ENCODE results near the gene GRK5. TPM values are rescaled to one million over a fixed set of nuclear protein-coding genes. Genes with fewer than 3 reads are reported as not detected.

The GRK5 gene
- polyA plus RNA-seq, 1 donor from 2014 or later, result 34.9 TPM

DNA sequence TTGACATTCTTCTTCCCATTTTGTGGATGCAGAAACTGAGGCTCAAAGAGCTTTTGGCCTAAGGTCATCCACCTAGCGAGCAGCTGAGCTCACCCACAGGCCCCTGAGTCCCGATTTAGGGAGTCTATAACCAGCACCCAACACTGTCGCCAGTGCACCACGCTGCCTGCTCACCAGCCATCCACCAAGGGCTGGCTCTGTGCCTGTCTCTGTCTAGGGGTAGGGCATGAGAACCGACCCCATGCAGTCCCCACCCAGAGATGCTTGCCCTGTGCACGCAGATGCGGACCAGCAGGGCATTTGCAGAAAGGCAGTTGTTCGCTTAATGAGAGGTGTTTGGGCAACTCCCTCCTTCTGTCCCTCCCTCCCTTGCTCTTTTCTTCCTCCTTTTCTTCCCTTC is 97.2 kb downstream of the GRK5 start:
- Histone ChIP-seq H3F3A (ENCODE audit: insufficient read depth, low read length, poor library complexity, severe bottlenecking) (no peaks in the 10 kb centered on the region), H3K9me2 (ENCODE audit: insufficient read depth, low read length) (no peaks in the 10 kb centered on the region), H3K79me2 (replicated peaks; ENCODE audit: insufficient read depth, low read length) (no peaks in the 10 kb centered on the region), H3K4me2 (ENCODE audit: low read length) (no peak overlapping the region), H3K9ac (ENCODE audit: low read length) (no peak overlapping the region), H3K27me3 (ENCODE audit: insufficient read depth, low read depth, low read length) (no peaks in the 10 kb centered on the region), H3K36me3 (ENCODE audit: insufficient read depth, low read length) (no peaks in the 10 kb centered on the region), H3K27ac (ENCODE audit: low read length) (no peak overlapping the region), H4K20me1 (ENCODE audit: insufficient read depth) (no peaks in the 10 kb centered on the region), H3K9me3 (ENCODE audit: low read length) (no peaks in the 10 kb centered on the region), H3K4me3 (ENCODE audit: low read length) (no peak overlapping the region), H2AFZ (ENCODE audit: low read depth, low read length) (no peak overlapping the region)
- TF ChIP-seq SMC3 (conservative IDR thresholded peaks at IDR 0.05; ENCODE audit: poor library complexity), result no peak
- no peak for TF ChIP-seq POLR2AphosphoS5 (IDR thresholded peaks at IDR 0.05)
- no peak for TF ChIP-seq EP300 (conservative IDR thresholded peaks at IDR 0.05; ENCODE audit: poor library complexity, severe bottlenecking)
- TF ChIP-seq, protein P1, sequence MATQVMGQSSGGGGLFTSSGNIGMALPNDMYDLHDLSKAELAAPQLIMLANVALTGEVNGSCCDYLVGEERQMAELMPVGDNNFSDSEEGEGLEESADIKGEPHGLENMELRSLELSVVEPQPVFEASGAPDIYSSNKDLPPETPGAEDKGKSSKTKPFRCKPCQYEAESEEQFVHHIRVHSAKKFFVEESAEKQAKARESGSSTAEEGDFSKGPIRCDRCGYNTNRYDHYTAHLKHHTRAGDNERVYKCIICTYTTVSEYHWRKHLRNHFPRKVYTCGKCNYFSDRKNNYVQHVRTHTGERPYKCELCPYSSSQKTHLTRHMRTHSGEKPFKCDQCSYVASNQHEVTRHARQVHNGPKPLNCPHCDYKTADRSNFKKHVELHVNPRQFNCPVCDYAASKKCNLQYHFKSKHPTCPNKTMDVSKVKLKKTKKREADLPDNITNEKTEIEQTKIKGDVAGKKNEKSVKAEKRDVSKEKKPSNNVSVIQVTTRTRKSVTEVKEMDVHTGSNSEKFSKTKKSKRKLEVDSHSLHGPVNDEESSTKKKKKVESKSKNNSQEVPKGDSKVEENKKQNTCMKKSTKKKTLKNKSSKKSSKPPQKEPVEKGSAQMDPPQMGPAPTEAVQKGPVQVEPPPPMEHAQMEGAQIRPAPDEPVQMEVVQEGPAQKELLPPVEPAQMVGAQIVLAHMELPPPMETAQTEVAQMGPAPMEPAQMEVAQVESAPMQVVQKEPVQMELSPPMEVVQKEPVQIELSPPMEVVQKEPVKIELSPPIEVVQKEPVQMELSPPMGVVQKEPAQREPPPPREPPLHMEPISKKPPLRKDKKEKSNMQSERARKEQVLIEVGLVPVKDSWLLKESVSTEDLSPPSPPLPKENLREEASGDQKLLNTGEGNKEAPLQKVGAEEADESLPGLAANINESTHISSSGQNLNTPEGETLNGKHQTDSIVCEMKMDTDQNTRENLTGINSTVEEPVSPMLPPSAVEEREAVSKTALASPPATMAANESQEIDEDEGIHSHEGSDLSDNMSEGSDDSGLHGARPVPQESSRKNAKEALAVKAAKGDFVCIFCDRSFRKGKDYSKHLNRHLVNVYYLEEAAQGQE (IDR thresholded peaks at IDR 0.05; ENCODE audit: borderline replicate concordance), result no peak
- no peak for TF ChIP-seq EZH2 (IDR thresholded peaks at IDR 0.05; ENCODE audit: borderline replicate concordance, insufficient read depth, low read length, poor library complexity, severe bottlenecking)
- TF ChIP-seq, protein P2, sequence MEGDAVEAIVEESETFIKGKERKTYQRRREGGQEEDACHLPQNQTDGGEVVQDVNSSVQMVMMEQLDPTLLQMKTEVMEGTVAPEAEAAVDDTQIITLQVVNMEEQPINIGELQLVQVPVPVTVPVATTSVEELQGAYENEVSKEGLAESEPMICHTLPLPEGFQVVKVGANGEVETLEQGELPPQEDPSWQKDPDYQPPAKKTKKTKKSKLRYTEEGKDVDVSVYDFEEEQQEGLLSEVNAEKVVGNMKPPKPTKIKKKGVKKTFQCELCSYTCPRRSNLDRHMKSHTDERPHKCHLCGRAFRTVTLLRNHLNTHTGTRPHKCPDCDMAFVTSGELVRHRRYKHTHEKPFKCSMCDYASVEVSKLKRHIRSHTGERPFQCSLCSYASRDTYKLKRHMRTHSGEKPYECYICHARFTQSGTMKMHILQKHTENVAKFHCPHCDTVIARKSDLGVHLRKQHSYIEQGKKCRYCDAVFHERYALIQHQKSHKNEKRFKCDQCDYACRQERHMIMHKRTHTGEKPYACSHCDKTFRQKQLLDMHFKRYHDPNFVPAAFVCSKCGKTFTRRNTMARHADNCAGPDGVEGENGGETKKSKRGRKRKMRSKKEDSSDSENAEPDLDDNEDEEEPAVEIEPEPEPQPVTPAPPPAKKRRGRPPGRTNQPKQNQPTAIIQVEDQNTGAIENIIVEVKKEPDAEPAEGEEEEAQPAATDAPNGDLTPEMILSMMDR (IDR thresholded peaks at IDR 0.05; ENCODE audit: poor library complexity, severe bottlenecking), result no peak
- TF ChIP-seq MXI1 (conservative IDR thresholded peaks at IDR 0.05; ENCODE audit: poor library complexity, severe bottlenecking), result no peak
- no peak for TF ChIP-seq RAD21 (conservative IDR thresholded peaks at IDR 0.05)
- no peak for TF ChIP-seq TAF1 (IDR thresholded peaks at IDR 0.05; ENCODE audit: low read depth)

DNA sequence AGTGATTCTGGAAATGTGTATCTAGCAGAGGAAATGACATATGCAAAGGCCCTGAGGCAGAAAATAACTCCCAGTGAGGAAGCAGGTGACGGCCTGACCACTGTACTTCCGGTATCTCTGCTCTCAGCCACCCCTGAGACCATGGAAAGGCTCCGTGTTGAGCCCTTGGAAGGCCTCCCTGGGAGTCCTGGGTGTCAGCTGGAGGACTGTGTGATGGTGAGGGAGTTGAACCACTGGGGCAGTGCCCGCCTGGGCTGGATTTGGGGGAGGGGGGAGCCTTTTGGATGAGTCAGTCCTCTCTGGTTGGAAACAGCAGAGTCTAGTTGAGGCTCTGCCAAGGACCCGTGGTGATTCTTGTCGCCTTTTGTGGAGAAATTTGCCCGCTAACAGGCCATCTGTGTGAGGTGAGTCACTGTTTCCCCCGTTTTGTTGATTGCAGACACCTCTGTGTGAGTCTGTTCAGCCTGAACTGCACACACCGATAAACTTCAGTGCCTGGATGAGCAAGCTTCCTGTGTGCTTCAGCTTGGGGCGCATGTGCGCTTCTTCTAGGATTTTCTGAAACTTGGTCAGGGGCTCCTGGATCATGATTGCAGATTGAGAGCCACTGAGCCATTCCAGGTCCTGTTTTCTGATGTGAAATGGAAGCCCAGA is 98.6 kb downstream of the GRK5 start:
- H2AFZ ChIP-seq (ENCODE audit: low read depth, low read length), result no peak overlapping the region

More for the DNA sequence above, 98.6 kb downstream of the GRK5 start:
- no peak overlapping the region for H3K4me3 ChIP-seq (ENCODE audit: low read length)
- no peak for TF ChIP-seq RAD21 (conservative IDR thresholded peaks at IDR 0.05)
- TF ChIP-seq, protein P2 (IDR thresholded peaks at IDR 0.05; ENCODE audit: poor library complexity, severe bottlenecking), result no peak
- no peak for TF ChIP-seq POLR2AphosphoS5 (IDR thresholded peaks at IDR 0.05)
- TF ChIP-seq MXI1 (conservative IDR thresholded peaks at IDR 0.05; ENCODE audit: poor library complexity, severe bottlenecking), result no peak
- TF ChIP-seq TAF1 (IDR thresholded peaks at IDR 0.05; ENCODE audit: low read depth), result no peak
- no peak for TF ChIP-seq SMC3 (conservative IDR thresholded peaks at IDR 0.05; ENCODE audit: poor library complexity)
- TF ChIP-seq, protein P1 (IDR thresholded peaks at IDR 0.05; ENCODE audit: borderline replicate concordance), result no peak
- TF ChIP-seq EP300 (conservative IDR thresholded peaks at IDR 0.05; ENCODE audit: poor library complexity, severe bottlenecking), result no peak
- no peak for TF ChIP-seq EZH2 (IDR thresholded peaks at IDR 0.05; ENCODE audit: borderline replicate concordance, insufficient read depth, low read length, poor library complexity, severe bottlenecking)
- no peaks in the 10 kb centered on the region for H3K9me3 ChIP-seq (ENCODE audit: low read length)
- H3F3A ChIP-seq (ENCODE audit: insufficient read depth, low read length, poor library complexity, severe bottlenecking), result no peaks in the 10 kb centered on the region
- H3K27me3 ChIP-seq (ENCODE audit: insufficient read depth, low read depth, low read length), result no peaks in the 10 kb centered on the region
- H3K9ac ChIP-seq (ENCODE audit: low read length), result no peak overlapping the region
- H4K20me1 ChIP-seq (ENCODE audit: insufficient read depth), result no peaks in the 10 kb centered on the region
- no peaks in the 10 kb centered on the region for H3K79me2 ChIP-seq (replicated peaks; ENCODE audit: insufficient read depth, low read length)
- no peaks in the 10 kb centered on the region for H3K36me3 ChIP-seq (ENCODE audit: insufficient read depth, low read length)
- no peaks in the 10 kb centered on the region for H3K9me2 ChIP-seq (ENCODE audit: insufficient read depth, low read length)
- H3K4me2 ChIP-seq (ENCODE audit: low read length), result no peak overlapping the region
- H3K27ac ChIP-seq (ENCODE audit: low read length), result no peak overlapping the region
